ENCODE data around the gene CERT1.

CERT1 gene

DNA sequence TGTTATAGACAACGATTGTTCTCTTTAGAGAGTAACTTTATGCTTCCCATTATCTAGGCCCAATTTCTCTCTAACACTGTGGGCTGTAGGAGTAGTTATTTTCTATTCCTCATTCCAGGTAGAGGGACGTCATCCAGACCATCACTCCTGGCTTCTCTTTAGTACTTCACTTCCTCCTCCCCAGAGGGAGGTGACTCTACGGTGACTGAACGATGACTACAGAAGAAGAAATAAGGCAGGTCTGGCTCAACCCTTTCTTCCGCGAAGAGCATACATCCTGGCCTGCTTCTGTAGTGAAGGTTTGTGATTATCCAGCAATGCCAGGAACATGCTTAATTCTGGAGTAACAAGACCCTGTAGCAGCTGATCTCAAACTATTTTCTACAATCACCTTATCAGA is 123.6 kb downstream of the CERT1 start:
- no peak for DNase-seq (ENCODE audit: low read depth)

GRCh38 chr5:75384218-75384617 is 127.2 kb downstream of the CERT1 start:
- no peak for DNase-seq (ENCODE audit: low read depth)

DNA sequence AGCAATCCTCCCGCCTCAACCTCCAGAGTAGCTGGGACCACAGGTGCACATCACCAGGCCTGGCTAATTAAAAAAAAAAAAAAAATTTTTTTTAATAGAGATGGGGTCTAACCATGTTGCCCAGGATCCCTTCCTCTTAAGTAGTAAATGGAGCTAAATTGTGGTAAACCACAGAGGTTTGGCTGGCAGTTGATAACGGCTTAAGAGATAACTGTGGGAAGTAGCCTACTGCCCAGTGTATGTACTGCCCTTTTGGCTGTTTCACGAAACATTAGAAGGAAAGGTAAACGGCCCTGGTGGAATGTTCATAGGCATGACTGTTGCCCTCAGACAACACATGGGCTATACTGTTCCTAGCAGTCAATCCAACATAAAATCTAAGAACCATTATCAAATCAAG is 130.0 kb downstream of the CERT1 start:
- no peak for DNase-seq (ENCODE audit: low read depth)

GRCh38 chr5:75380099-75380498 is 131.3 kb downstream of the CERT1 start:
- DNase-seq (ENCODE audit: low read depth), result no peak

- no peak for DNase-seq (ENCODE audit: low read depth)
These were observed 136.0 kb downstream of the CERT1 start for GRCh38 chr5:75375414-75375813.

DNA sequence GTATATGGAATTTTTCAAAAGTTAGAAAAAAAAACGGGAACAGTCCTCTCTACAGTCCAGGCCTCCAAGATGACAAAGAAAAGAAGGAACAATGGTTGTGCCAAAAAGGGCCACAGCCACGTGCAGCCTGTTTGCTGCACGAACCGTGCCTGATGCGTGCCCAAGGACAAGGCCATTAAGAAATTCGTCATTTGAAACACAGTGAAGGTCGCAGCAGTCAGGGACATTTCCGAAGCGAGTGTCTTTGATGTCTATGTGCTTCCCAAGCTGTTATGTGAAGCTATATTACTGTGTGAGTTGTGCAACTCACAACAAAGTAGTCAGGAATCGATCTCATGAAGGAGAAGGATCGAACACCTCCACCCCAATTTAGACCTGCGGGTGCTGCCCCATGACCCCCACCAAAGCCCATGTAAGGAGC is 137.0 kb downstream of the CERT1 start:
- no peak for DNase-seq (ENCODE audit: low read depth)

- DNase-seq (ENCODE audit: low read depth), result no peak
These were observed 137.6 kb downstream of the CERT1 start for GRCh38 chr5:75373862-75374261.

- DNase-seq (ENCODE audit: low read depth), result no peak
These were observed 143.0 kb downstream of the CERT1 start for GRCh38 chr5:75368391-75368790.

- no peak for DNase-seq (ENCODE audit: low read depth)
These were observed 144.0 kb downstream of the CERT1 start for GRCh38 chr5:75367401-75367800.

DNA sequence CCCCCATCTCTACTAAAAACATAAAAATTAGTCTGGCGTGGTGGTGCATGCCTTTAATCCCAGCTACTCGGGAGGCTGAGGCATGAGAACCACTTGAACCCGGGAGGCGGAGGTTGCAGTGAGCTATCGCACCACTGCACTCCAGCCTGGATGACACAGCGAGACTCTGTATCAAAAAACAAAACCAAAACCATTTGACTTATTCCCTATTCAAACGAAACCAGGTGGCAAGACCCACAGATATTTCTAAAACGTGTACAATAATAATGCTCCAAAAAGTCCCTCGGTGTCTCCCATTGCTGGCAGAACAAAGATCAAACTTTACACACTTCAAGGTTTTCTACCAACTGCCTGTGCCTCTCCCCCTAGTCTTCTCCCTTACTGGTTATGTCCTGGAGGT is 144.6 kb downstream of the CERT1 start:
- no peak for DNase-seq (ENCODE audit: low read depth)

- DNase-seq (ENCODE audit: low read depth), result no peak
These were observed 145.7 kb downstream of the CERT1 start for GRCh38 chr5:75365740-75366139.

- DNase-seq (ENCODE audit: low read depth), result no peak
These were observed 146.7 kb downstream of the CERT1 start for GRCh38 chr5:75364571-75365280.

GRCh38 chr5:75363726-75364495 is 147.5 kb downstream of the CERT1 start:
- DNase-seq (ENCODE audit: low read depth), result no peak

DNA sequence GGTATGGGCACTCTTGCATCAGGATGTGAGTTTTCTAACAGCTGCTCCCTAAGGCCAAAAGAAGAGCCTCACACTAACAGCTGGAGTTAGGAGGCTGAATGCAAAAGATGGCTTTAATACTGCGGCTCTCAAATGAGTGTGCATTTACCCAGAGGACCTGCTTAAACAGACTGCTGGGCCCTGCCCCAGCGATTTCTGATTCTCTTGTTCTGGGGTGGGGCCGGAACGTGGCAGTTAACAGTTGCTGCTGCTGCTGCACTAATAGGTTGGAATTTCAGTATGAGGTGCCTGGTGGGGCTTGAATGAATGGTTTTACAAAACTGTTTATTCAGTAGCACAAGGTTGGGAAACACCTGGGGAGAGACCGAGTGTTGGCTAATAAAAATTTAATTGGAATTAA is 148.3 kb downstream of the CERT1 start:
- no peak for DNase-seq (ENCODE audit: low read depth)

DNA sequence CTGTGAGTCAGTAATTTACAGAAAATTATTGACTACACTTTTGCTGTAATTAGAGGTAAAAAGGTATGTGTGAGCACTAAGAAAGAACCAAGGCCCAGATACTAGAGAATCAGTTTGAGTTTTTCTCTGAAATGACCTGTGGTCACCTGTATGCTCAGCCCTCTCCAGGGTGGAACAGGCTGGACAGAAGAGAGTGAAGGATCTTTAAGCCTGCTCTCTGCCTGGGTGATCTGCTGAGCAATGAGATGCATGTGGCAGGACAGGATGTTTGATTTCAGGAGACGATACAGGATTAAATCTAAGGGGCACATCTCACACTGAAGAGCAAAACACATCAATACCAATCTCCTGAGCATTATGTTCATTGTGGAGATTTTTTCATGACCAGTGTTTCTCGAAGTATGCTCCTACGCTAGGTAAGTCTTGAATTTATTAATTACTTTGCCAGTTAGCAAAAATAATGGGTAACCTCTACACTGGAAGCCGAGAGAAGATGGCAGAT is 148.9 kb downstream of the CERT1 start:
- DNase-seq (ENCODE audit: low read depth), result no peak

GRCh38 chr5:75361310-75361709 is 150.1 kb downstream of the CERT1 start:
- DNase-seq (ENCODE audit: low read depth), result no peak

GRCh38 chr5:75358117-75358516 is 153.3 kb downstream of the CERT1 start:
- DNase-seq (ENCODE audit: low read depth), result no peak

DNA sequence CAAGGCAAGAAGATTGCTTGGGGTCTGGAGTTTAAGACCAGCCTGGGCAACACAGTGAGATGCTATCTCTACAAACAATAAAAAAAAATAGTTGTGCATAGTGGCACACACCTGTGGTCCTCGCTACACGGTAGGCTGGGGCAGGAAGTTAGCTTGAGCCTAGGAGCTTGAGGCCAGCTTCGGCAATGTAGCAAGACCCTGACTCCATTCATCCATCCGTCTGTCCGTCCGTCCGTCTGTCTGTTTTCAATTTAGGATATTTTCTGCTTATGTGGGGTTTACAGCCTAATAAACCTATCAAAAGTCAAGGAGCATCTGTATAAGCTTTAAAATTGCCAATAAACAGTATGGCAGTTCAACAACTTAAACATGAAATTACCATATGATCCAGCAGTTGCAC is 154.7 kb downstream of the CERT1 start:
- DNase-seq (ENCODE audit: low read depth), result no peak

DNA sequence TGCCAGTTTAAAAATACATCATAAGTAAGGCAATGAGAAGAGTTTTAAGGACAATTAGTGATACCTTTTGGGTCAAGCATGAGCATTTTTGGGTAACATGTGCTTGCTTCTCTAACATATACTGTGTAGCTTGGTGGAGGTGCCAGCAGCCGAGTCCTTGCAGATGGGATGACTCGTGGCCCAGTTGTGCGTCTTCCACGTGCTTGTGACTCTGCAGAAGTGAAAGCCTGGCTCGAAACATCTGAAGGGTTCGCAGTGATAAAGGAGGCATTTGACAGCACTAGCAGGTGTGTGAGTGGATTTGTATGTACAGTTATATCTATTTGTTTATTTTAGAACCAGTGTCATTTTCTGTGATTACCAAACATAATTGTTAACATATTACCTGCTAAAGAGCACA is 156.2 kb downstream of the CERT1 start:
- DNase-seq (ENCODE audit: low read depth), result no peak

DNA sequence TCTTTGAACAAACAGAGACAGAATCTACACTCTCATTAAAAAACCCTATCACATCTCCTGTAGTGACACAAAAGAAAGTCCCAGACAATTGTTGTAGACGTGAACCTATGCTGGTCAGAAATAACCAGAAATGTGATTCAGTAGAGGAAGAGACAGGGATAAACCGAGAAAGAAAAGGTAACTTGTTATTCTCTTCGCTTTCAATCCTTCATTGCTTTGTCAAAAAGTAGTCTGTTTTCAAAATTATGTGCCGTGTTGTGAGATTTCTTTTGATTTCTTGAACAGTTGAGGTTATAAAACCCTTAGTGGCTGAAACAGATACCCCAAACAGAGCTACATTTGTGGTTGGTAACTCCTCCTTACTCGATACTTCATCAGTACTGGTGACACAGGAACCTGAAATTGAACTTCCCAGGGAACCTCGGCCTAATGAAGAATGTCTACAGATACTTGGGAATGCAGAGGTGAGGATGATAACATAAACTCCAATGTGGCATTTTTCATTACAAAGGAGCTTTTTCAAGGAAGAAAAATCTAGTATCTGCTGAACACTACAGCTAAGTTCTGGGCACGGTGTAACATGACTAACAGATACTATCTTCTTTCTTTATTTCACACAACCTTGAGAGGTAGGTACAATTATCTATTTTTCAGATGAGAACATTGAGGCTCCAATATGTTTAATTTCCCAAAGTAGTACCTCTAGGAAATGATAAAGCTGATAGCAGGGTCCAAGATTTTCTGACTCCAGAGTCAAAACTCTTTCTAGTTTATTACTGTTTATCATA is 160.1 kb downstream of the CERT1 start:
- no peak for DNase-seq (ENCODE audit: low read depth)

DNA sequence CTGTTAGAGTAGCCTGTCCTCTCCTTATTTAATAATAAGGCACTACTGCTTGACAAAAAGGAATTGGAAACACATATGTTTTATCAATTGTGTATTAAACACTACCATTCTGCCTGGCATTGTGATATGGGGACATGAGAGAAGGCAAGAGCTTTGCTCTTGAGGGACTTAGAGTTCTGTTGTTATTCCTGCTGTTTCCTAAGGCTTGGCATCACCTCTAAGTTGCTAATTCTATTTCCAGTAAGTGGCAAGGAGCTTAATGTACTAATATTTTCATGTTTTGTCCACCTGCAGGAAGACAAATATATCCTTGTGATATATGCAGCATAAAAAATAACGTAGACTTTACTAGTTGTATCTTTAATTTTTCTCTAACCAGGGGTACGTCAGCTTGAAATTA is 161.8 kb downstream of the CERT1 start:
- no peak for DNase-seq (ENCODE audit: low read depth)

GRCh38 chr5:75348241-75348640 is 163.2 kb downstream of the CERT1 start:
- no peak for DNase-seq (ENCODE audit: low read depth)

DNA sequence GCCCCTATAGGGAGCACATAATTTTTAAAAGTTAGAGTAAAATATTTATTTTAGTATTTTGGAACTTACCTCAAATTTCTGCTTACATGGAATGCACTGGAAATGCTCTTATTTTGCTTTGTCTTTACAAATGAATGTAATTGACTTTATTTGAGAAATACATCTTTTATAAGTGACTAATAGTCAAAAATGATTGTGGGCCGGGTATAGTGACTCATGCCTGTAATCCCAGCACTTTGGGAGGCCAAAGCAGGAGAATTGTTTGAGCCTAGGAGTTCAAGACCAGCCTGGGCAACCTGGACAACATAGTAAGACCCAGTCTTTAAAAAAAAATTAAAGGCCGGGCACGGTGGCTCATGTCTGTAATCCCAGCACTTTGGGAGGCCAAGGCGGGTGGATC is 168.6 kb downstream of the CERT1 start:
- no peak for DNase-seq (ENCODE audit: low read depth)

Data from activated T-cell treated with anti-CD3 and anti-CD28 coated beads for 48 hours (primary cell).